ENCODE measurements around the gene SLCO3A1. TPM values are rescaled to one million over a fixed set of nuclear protein-coding genes. Genes with fewer than 3 reads are reported as not detected.

Gene SLCO3A1
- total RNA-seq, 3 donors from 2014 or later, result 13.4 to 23.8 (median 14.3) TPM

DNA sequence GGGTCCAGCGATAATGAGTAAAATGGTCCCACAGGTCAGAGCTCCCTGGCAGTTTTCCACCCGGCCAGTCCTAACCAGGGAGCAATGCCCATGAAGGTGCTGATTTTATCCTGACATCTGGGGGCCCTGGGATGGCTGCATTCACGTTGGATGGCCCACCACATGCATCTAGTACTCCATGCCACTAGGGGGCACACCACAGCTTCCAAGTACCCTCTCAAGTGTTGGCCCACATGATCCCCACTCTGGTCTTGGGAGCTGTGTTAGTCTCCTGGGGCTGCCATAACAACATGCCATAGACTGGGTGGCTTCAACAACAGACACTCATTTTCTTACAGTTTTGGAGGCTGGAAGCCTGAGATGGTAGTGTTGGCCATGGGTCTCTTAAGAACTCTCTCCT lies 225.5 kb downstream of the SLCO3A1 start:
- Histone ChIP-seq H3K36me3 (ENCODE audit: low read depth) (no peaks in the 10 kb centered on the region), H3K9me3 (no peaks in the 10 kb centered on the region), H3K4me1 (ENCODE audit: low read depth) (no peaks in the 10 kb centered on the region), H3K4me3 (no peak overlapping the region)
- ATAC-seq (no peak), DNase-seq (no peak)
- TF ChIP-seq, protein P1, sequence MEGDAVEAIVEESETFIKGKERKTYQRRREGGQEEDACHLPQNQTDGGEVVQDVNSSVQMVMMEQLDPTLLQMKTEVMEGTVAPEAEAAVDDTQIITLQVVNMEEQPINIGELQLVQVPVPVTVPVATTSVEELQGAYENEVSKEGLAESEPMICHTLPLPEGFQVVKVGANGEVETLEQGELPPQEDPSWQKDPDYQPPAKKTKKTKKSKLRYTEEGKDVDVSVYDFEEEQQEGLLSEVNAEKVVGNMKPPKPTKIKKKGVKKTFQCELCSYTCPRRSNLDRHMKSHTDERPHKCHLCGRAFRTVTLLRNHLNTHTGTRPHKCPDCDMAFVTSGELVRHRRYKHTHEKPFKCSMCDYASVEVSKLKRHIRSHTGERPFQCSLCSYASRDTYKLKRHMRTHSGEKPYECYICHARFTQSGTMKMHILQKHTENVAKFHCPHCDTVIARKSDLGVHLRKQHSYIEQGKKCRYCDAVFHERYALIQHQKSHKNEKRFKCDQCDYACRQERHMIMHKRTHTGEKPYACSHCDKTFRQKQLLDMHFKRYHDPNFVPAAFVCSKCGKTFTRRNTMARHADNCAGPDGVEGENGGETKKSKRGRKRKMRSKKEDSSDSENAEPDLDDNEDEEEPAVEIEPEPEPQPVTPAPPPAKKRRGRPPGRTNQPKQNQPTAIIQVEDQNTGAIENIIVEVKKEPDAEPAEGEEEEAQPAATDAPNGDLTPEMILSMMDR (IDR thresholded peaks at IDR 0.05), result no peak
- intact Hi-C loops (cut with DNase I, micrococcal nuclease), result loop anchor here (10.0 kb wide), 3 partner anchors 224 to 374 kb away; partner anchors contain the start of gene SLCO3A1 (in 1 of the 2)

DNA sequence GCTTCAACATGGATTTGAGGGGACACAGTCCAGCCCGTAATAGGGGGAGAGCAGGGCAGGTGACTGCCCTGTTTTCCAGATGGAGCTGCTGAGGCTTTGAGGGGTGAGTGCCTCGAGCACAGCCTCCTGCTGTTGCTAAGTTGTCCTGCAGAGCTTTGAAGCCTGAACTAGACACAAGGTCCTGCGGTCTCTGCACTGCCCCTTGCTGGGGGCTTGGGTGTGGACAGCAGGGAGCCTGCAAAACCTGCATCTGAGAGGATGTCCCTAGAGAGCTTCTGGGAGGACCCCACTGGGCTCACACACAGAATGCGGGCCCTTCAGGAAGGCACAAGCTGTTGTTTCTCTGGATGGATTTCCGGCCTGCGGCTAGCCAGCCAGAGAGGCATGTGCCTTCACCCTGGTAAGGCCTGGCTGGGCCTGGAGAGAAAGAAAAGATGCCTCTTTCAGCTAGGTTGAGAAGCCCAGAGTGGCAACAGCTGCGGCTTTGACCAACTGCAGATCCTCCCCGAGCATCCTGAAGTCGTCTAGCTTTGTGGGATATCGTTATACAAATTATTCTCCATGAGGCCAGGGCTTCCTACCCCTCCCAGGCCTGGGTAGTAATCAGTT lies 226.2 kb downstream of the SLCO3A1 start:
- no peaks in the 10 kb centered on the region for H3K4me1 ChIP-seq (ENCODE audit: low read depth)
- no peaks in the 10 kb centered on the region for H3K9me3 ChIP-seq
- DNase-seq, result no peak
- intact Hi-C loops (cut with DNase I, micrococcal nuclease), result loop anchor here (5.0 to 10.0 kb wide), 5 partner anchors 225 to 777 kb away; partner anchors contain the start of gene SLCO3A1 (in 1 of the 2)
- H3K36me3 ChIP-seq (ENCODE audit: low read depth), result no peaks in the 10 kb centered on the region
- TF ChIP-seq, protein P1 (IDR thresholded peaks at IDR 0.05), result no peak
- ATAC-seq, result no peak
- no peak overlapping the region for H3K4me3 ChIP-seq

- H3K4me3 ChIP-seq, result no peak overlapping the region
- no peaks in the 10 kb centered on the region for H3K36me3 ChIP-seq (ENCODE audit: low read depth)
- ATAC-seq, result peak; percentile 81
- intact Hi-C loops (cut with DNase I, micrococcal nuclease), result loop anchor here (5.0 to 10.0 kb wide), 2 partner anchors 777 to 780 kb away; no protein-coding TSS in a partner anchor
- no peaks in the 10 kb centered on the region for H3K9me3 ChIP-seq
- no peaks in the 10 kb centered on the region for H3K4me1 ChIP-seq (ENCODE audit: low read depth)
- TF ChIP-seq, protein P1 (IDR thresholded peaks at IDR 0.05), result no peak
- peak in 2 of 3 donors; percentile 66 to 81 for DNase-seq
Measured at GRCh38 chr15:92082006-92082843, 228.7 kb downstream of the SLCO3A1 start.

DNA sequence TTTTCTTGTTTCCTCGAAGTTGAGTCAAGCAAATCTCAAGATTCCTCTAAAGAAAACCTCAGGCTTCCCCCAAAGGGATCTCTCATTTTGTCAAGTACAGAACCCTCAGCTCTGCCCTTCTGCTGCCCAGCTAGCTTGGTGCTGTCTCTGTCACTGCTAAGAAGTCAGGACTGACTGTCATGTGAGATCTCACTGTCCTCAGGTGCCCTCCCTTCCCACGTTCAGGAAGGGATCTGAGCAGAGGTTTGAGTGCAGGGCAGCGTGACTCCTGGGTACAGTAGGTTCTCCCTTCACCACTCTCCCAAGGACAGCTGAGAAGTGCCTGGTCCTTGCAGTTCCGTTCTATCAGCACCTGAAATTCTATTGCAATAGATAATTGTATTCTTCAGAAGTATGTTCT lies 229.7 kb downstream of the SLCO3A1 start:
- intact Hi-C loops (cut with DNase I, micrococcal nuclease), result loop anchor here (5.0 to 10.0 kb wide), 2 partner anchors 778 to 781 kb away; no protein-coding TSS in a partner anchor
- no peak overlapping the region for H3K4me3 ChIP-seq
- no peaks in the 10 kb centered on the region for H3K4me1 ChIP-seq (ENCODE audit: low read depth)
- H3K9me3 ChIP-seq, result no peaks in the 10 kb centered on the region
- DNase-seq, result no peak
- TF ChIP-seq, protein P1 (IDR thresholded peaks at IDR 0.05), result no peak
- H3K36me3 ChIP-seq (ENCODE audit: low read depth), result no peaks in the 10 kb centered on the region
- ATAC-seq, result no peak

DNA sequence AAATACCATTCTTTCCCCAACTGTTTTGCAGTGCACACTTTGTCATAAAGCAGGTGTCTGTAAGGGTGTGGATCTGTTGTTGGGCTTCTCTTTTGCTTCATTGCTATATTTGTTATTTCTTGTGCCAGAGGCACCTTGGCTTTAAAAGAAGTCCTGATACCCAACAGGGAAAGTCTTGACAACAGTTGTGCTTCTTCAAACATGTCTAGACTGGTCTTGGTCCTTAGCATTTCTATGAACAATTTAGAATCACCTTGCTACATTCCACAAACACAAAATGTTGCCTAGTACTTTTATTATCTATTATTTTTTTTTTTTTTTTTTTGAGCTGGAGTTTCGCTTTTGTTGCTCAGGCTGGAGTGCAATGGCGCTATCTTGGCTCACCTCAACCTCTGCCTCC lies 233.7 kb downstream of the SLCO3A1 start:
- DNase-seq (no peak), ATAC-seq (no peak)
- no peaks in the 10 kb centered on the region for H3K9me3 ChIP-seq
- H3K36me3 ChIP-seq (ENCODE audit: low read depth), result no peaks in the 10 kb centered on the region
- TF ChIP-seq, protein P1 (IDR thresholded peaks at IDR 0.05), result no peak
- no peak overlapping the region for H3K4me3 ChIP-seq
- intact Hi-C loops (cut with DNase I, micrococcal nuclease), result loop anchor here in 1 of 2 donors (10.0 kb wide), 1 partner anchor 782 kb away; no protein-coding TSS in a partner anchor
- no peaks in the 10 kb centered on the region for H3K4me1 ChIP-seq (ENCODE audit: low read depth)

All from mucosa of descending colon (tissue), 3 donors.